Choroid plexus epithelial cell (primary cell): ENCODE results near the gene ASCL2.

Source experiments
- DNase-seq: peaks from one replicate; pipeline ENCODE4 v3.0.0-alpha.2; 2010; ENCODE audit warnings: low read depth
- H3K4me3 ChIP-seq: 2 replicates; pipeline ENCODE4 v1.5.1; 2011; ENCODE audit warnings: low read depth, mild to moderate bottlenecking, control low read depth, low read length, moderate library complexity
- TF ChIP-seq, protein P1 (sequence below): conservative IDR thresholded peaks from 2 replicates; pipeline ENCODE4 v1.5.1; 2011; ENCODE audit warnings: low read depth, mild to moderate bottlenecking, control low read depth, inconsistent platforms, low read length, moderate library complexity

ASCL2 gene

DNA sequence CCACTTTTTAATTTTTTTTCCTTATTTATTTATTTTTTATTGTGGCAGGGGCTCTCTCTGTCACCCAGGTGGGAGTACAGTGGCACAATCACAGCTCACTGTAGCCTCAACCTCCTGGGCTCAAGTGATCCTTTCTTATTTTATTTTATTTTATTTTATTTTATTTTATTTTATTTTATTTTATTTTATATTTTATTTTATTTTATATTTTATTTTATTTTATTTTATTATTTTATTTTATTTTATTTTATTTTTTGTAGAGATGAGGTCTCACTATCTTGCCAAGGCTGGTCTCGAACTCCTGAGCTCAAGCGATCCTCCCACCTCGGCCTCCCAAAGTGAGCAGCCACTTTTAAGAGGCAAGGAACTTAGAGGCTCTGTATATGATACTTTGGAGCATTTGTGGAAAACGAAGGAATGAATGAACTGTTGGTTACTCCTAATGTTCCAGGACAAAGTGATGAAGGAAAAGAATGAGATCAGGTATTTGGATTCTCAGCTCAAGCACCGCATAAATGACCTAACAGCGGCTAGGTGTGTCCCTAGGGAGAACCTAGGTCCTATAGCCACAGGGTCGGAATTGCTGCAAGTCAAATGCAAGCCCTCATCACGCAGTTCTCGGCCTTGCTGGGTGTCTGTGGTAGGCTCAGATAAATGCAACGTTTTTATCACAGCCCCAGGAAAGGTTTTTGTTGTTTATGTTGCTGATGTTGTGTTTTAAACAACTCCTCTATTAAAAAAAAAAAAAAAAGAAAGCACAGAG is 36.5 kb downstream of the ASCL2 start:
- TF ChIP-seq, protein P1, sequence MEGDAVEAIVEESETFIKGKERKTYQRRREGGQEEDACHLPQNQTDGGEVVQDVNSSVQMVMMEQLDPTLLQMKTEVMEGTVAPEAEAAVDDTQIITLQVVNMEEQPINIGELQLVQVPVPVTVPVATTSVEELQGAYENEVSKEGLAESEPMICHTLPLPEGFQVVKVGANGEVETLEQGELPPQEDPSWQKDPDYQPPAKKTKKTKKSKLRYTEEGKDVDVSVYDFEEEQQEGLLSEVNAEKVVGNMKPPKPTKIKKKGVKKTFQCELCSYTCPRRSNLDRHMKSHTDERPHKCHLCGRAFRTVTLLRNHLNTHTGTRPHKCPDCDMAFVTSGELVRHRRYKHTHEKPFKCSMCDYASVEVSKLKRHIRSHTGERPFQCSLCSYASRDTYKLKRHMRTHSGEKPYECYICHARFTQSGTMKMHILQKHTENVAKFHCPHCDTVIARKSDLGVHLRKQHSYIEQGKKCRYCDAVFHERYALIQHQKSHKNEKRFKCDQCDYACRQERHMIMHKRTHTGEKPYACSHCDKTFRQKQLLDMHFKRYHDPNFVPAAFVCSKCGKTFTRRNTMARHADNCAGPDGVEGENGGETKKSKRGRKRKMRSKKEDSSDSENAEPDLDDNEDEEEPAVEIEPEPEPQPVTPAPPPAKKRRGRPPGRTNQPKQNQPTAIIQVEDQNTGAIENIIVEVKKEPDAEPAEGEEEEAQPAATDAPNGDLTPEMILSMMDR = no peak
- DNase-seq = no peak
- no peak overlapping the region for H3K4me3 ChIP-seq

DNA sequence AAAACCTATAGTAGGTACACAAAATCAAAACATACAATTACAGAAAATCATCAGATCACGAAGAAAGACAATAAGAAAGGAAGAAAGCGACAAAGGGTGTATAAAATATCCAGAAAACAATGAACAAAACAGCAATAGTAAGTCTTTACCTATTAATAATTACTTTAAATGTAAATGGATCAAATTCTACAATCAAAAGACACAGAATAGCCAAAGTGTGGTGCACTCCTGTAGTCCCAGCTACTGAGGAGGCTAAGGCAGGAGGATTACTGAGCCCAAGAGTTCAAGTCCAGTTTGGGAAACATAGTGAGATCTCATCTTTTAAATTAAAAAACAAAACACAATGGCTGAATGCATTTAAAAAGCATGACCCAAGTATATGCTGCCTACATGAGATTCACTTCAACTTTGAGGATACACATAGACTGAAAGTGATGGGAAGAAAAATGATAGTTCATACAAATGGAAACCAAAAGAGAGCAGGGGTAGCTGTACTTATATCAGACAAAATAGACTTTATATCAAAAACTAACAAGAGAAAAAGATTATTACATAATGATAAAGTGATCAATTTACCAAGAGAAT is 40.6 kb downstream of the ASCL2 start:
- H3K4me3 ChIP-seq = no peak overlapping the region
- TF ChIP-seq, protein P1 = no peak
- no peak for DNase-seq

GRCh38 chr11:2224254-2224653 is 46.1 kb downstream of the ASCL2 start:
- no peak overlapping the region for H3K4me3 ChIP-seq
- no peak for DNase-seq
- TF ChIP-seq, protein P1 = no peak

DNA sequence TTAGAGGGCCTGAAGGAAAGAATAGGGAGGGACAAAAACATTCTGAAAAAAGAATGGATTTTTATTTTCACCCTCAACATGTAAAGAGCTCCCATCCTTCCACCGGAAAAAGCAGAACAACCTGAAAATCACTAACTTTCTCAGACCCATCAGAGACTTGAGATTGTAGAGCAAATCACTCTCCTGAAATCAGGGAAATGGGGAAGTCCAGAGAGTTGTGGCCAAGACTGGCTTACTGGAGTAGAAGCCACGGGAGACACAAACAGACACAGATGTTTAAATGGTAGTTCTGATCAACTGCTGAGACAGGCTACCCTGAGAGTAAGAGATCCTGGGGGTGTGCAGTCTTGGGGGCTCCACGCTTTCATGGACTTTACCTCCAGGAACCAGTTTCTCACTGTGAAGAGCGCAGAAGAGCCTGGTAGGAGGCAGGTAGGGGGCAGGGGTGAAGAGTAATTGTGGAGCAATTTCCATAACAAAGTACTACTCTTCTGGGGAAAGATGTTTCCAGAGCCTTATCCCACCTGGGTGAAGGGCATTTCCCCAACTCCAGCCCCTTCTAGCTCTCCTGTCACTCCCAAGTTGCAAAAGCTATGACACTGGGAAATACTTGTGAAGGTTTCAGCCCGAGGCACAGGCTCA is 47.1 kb downstream of the ASCL2 start:
- no peak for DNase-seq
- H3K4me3 ChIP-seq = no peak overlapping the region
- TF ChIP-seq, protein P1 = no peak

GRCh38 chr11:2222451-2222850 is 47.9 kb downstream of the ASCL2 start:
- no peak overlapping the region for H3K4me3 ChIP-seq
- TF ChIP-seq, protein P1 = no peak
- no peak for DNase-seq

- TF ChIP-seq, protein P1 = no peak
- H3K4me3 ChIP-seq = no peak overlapping the region
- no peak for DNase-seq
Measured at GRCh38 chr11:2221591-2221990, 48.8 kb downstream of the ASCL2 start.
